Measurements from ENCODE around the gene UBE2E2.

UBE2E2 gene

DNA sequence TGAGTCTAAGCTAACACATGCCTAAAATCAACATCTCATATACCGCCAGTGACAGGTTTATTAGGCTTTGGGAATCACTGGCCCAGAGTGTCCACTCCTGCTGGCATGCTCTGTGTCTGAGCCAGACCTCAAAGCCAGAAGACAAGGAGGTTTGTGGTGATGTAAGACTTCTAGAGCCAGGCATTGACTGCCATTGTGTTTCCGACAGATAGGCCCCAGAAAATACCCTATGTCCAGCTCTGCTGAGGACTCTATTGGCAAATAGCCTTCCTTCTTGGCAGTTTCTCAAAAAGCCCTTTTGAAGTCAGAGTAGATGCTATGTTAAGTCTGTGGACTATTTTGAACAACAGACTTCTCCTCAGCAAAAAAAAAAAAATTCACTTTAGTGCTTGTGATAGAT is 420.7 kb downstream of the UBE2E2 start:
- no peak for DNase-seq (ENCODE audit: low spot score)

DNA sequence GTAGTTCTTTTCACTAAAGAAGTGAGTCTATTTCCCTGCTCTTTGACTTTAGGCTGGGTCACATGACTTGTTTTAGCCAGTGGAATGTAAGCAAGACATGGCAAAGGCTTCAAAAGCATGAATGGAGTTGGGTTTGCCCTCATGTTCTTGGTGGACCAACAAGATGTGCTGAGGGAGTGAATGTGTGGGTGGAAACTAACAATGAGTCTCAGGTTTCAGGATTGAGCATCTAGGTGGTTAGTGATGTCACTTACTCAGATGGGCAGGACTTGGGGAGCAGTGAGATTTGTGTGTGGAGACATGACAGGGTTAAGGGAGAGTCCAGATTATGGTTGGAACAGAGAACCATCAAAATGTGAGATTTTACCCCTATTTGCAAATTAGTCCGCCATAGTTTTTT is 421.2 kb downstream of the UBE2E2 start:
- DNase-seq (ENCODE audit: low spot score): no peak

DNA sequence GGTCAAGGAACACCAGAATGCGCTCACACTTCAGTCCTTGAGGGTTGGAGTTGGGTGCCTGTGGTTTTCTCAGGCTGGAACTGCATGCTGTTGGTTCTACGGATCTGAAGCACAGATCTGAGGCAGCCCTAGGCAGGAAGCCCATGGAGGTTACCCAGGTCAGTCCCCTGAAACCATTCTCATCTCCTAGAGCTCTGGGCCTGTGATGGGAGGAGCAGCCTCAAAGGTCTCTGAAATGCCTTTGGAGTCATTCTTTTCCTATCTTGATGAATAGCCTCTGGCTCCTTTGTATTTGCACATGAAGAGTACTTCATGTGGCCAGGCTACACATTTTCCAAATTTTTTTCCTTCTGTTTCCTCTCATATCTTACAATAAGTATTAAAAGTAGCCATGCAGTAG is 423.3 kb downstream of the UBE2E2 start:
- DNase-seq (ENCODE audit: low spot score): no peak

DNA sequence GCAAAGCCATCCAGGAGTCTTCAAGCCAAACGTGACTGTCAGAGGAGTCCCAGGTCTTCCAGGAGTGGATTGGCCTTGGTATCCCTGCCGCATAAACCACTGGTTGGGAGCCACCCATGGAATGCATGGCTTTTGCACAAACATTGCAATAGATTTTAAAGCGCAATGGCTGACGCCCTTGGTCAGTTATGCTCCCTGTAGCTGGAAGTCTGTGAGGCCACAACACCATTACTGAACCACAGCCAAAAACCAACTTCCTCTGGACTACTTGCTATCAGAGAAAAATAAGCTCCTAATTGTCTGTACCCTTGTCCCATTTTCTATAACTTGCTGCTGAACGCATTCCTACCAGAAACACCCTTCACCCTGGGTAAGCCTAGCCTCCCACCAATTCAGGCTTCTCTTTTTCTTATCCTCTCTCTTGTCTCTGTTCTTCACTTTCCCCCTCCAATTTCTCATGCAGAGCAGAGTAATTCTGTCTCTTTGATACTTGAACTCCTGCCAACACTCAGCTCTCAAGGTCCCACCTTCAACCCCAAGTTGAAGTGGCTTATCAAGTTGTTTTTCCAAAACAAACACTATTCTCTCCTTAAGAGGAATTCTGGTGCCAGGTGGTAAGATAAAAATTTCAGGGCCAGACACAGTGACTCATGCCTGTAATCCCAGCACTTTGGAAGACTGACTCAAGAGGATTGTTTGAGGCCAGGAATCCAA is 426.2 kb downstream of the UBE2E2 start:
- DNase-seq (ENCODE audit: low spot score): no peak

DNA sequence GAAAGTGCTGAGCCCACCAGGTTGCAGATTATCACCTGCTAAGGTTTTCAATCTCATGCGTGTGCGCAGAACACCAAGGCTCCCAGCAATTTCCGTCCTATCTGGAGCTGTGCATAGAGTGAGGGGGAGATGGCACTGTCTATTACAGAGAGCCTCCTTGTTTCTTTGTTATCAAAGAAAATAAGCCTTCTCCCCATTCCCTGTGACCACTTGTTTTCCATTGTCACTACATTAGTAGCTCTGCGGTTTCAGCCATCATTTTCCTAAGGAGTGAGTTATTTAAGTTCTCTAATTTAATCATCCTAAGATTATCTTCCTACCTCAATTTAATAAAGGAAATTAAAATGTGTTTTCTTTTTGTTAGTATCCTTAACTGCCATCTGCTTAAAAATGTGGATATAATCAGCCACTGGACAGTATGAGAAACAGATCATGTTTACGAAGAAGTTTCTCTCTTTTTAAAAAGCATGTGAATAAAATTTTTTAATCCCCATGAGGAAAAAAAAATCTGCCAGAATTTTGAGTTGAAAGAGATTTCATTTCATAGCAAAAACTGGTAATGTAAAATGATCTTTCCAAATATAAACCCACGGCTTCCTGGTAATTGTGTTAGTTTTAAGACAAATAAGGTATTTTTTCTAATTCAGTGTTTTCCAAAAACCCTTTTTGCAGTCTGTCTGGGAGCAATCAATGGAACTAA is 430.3 kb downstream of the UBE2E2 start:
- no peak for DNase-seq (ENCODE audit: low spot score)

DNA sequence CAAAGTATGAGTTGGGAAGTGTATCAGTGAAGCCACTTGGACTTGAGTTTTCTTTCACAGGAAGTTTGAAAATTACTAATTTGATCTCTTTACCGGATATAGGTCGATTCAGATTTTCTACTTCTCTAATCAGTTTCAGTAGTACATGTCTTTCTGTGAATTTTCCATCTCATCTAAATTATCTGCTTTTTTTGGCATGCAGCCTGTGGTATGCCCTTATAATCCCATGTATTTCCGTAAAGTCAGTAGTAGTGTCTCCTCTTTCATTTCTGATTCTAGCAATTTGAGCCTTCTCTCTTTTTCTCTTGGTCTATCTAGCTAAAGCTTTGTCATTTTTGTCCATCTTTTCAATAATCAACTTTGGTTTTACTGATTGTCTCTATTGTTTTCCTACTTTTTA is 434.2 kb downstream of the UBE2E2 start:
- no peak for DNase-seq (ENCODE audit: low spot score)

DNA sequence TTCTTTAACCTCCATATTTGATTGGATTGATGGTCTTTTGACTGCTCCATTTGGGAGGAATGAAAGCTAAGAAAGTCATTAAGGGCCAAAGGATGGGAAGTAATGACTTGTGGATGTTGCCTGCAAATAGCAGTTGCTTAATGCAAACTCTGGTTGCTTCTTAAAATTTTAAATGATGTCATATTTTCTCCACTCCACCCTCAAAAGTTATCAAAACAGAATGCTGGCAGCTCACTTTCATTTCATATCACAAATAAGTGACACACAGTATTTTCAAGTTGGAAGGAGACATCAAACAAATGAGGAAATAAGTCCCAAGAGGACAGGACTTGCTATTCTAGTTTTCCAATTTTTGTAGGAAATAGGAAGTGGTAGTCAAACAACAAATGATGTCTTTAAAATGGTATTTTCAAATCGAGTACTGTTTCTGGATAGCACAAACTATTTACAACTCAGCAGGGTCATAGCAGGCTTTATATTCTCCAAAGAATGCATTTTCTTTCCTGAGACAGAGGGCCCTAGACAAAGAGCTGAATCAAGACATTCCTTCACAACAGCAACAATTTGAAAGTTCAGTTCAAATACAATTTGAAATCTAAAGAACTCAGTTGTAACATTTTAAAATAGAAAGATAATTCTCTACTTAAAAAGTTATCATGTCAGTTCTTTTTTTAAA is 437.5 kb downstream of the UBE2E2 start:
- no peak for DNase-seq (ENCODE audit: low spot score)

Measured in iPS-NIHi11 (cell line).